ENCODE data around the gene HIPK2. TPM values are rescaled to one million over a fixed set of nuclear protein-coding genes. Genes with fewer than 3 reads are reported as not detected.

HIPK2 gene
- total RNA-seq, 2 donors from 2014 or later = 95.1 to 125 TPM

DNA sequence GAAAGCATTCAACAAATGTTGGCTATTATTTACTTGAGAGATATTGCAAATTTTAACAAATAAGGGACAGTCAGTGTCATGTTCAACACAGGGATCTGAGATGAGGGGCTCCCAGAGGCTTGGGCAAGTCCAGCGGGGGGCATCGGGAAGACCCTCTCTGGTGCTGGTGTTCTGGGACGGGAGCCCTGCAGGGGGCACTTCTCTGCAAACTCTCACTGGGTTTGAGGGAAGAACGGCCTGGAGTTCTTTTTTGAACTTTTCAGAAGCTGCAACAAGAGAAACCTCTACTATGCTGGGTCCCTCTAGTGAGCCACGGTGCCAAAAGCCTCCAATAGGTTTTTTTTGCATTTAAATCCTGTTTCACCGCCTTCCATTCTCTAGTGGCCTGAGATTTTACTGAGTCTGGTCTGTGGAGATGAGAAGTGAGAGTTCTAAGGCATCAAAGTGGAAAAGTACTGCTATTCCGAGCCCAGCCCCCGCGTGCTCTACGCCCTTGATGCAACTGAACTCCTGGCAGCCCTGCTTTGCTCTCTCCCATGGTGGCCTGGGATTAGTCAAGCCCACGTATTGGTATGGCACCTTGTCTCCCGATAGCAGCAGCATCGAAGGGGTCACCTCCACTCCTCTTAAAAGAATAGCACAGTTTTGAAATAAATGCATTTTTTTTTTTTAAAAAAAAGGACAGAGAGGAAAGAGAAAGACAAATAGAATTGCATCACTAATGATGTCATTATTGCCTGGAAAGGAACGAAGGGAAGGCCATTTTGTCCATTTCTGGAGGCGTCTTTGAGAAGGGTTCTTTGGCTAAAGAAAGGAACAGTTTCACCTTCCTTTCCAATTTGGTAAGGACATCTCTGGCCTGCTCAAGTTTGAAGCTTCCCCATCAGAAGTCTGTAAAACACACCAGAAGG, 210.8 kb downstream of the HIPK2 start:
- Mint-ChIP-seq H3K4me1 (peaks cover 58% of the 10 kb centered on the region), H3K4me3 (no peak overlapping the region), H3K36me3 (ENCODE audit: low read depth) (peaks cover 29% of the 10 kb centered on the region), H3K27me3 (ENCODE audit: insufficient read depth) (no peaks in the 10 kb centered on the region), H3K9me3 (no peaks in the 10 kb centered on the region), H3K27ac (peak overlapping the region; percentile 13)
- Histone ChIP-seq H3K27ac (ENCODE audit: low read depth, low read length) (no peak overlapping the region), H3K4me3 (ENCODE audit: low read length) (no peak overlapping the region), H3K9ac (ENCODE audit: extremely low read depth, low read length, poor library complexity, severe bottlenecking) (no peak overlapping the region), H3K4me1 (ENCODE audit: control insufficient read depth, insufficient read depth, low read length) (peaks cover 32% of the 10 kb centered on the region), H3K36me3 (ENCODE audit: control insufficient read depth, insufficient read depth, low read length) (peaks cover 52% of the 10 kb centered on the region), H3K9me3 (ENCODE audit: control insufficient read depth, low read length) (no peaks in the 10 kb centered on the region), H3K27me3 (ENCODE audit: control insufficient read depth, insufficient read depth, low read length, poor library complexity, severe bottlenecking) (no peaks in the 10 kb centered on the region)
- TF ChIP-seq, protein P1, sequence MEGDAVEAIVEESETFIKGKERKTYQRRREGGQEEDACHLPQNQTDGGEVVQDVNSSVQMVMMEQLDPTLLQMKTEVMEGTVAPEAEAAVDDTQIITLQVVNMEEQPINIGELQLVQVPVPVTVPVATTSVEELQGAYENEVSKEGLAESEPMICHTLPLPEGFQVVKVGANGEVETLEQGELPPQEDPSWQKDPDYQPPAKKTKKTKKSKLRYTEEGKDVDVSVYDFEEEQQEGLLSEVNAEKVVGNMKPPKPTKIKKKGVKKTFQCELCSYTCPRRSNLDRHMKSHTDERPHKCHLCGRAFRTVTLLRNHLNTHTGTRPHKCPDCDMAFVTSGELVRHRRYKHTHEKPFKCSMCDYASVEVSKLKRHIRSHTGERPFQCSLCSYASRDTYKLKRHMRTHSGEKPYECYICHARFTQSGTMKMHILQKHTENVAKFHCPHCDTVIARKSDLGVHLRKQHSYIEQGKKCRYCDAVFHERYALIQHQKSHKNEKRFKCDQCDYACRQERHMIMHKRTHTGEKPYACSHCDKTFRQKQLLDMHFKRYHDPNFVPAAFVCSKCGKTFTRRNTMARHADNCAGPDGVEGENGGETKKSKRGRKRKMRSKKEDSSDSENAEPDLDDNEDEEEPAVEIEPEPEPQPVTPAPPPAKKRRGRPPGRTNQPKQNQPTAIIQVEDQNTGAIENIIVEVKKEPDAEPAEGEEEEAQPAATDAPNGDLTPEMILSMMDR (conservative IDR thresholded peaks at IDR 0.05) = peak; percentile 35
- peak; percentile 52 for DNase-seq
- 89% methylated on average over 12 to 15 of the region's 15 CpGs for WGBS, 2 experiments (ENCODE audit: insufficient coverage in 1 of 2, insufficient read length in 1 of 2)

- peaks cover 58% of the 10 kb centered on the region for H3K4me1 Mint-ChIP-seq
- peak; percentile 45 for DNase-seq
- H3K4me3 Mint-ChIP-seq = no peak overlapping the region
- Histone ChIP-seq H3K27me3 (ENCODE audit: control insufficient read depth, insufficient read depth, low read length, poor library complexity, severe bottlenecking) (no peaks in the 10 kb centered on the region), H3K4me1 (ENCODE audit: control insufficient read depth, insufficient read depth, low read length) (peaks cover 32% of the 10 kb centered on the region), H3K36me3 (ENCODE audit: control insufficient read depth, insufficient read depth, low read length) (peaks cover 46% of the 10 kb centered on the region), H3K27ac (ENCODE audit: low read depth, low read length) (no peak overlapping the region), H3K4me3 (ENCODE audit: low read length) (no peak overlapping the region), H3K9me3 (ENCODE audit: control insufficient read depth, low read length) (no peaks in the 10 kb centered on the region), H3K9ac (ENCODE audit: extremely low read depth, low read length, poor library complexity, severe bottlenecking) (no peak overlapping the region)
- peak overlapping the region; percentile 50 for H3K27ac Mint-ChIP-seq
- 87 to 94% methylated on average over 5 to 6 of the region's 6 CpGs for WGBS, 2 experiments (ENCODE audit: insufficient coverage in 1 of 2, insufficient read length in 1 of 2)
- TF ChIP-seq, protein P1 (conservative IDR thresholded peaks at IDR 0.05) = no peak
- H3K27me3 Mint-ChIP-seq (ENCODE audit: insufficient read depth) = no peaks in the 10 kb centered on the region
- peaks cover 25% of the 10 kb centered on the region for H3K36me3 Mint-ChIP-seq (ENCODE audit: low read depth)
- H3K9me3 Mint-ChIP-seq = no peaks in the 10 kb centered on the region
Measured at GRCh38 chr7:139566075-139566474, 211.7 kb downstream of the HIPK2 start.

DNA sequence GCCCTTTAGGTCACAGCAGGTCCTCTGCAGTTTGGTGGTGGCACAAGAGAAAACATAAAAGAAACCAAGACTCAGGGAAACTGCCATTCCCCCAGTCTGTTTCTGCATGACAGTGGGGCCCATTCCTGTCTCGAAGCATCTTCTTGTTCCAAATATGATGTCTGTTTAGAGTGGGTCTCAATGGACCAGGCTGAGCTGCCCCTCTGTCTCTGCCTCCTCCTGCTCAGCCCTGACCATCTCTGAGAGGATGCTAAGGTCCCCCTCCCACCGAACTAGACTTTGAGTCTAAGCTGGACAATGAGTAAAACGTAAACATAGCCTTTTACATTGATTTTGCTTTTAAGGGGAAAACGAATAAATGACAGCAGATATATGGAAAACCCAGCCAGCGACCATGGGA, 213.9 kb downstream of the HIPK2 start:
- Mint-ChIP-seq H3K4me1 (peaks cover 56% of the 10 kb centered on the region), H3K27ac (no peak overlapping the region), H3K36me3 (ENCODE audit: low read depth) (peaks cover 31% of the 10 kb centered on the region), H3K27me3 (ENCODE audit: insufficient read depth) (peaks cover 2% of the 10 kb centered on the region), H3K9me3 (no peaks in the 10 kb centered on the region), H3K4me3 (no peak overlapping the region)
- Histone ChIP-seq H3K9me3 (ENCODE audit: control insufficient read depth, low read length) (no peaks in the 10 kb centered on the region), H3K4me3 (ENCODE audit: low read length) (no peak overlapping the region), H3K9ac (ENCODE audit: extremely low read depth, low read length, poor library complexity, severe bottlenecking) (no peak overlapping the region), H3K27me3 (ENCODE audit: control insufficient read depth, insufficient read depth, low read length, poor library complexity, severe bottlenecking) (no peaks in the 10 kb centered on the region), H3K4me1 (ENCODE audit: control insufficient read depth, insufficient read depth, low read length) (peaks cover 28% of the 10 kb centered on the region), H3K27ac (ENCODE audit: low read depth, low read length) (no peak overlapping the region), H3K36me3 (ENCODE audit: control insufficient read depth, insufficient read depth, low read length) (peaks cover 32% of the 10 kb centered on the region)
- DNase-seq = no peak
- TF ChIP-seq, protein P1 (conservative IDR thresholded peaks at IDR 0.05) = no peak
- 94 to 100% methylated on average over 5 of the region's 5 CpGs for WGBS, 2 experiments (ENCODE audit: insufficient coverage in 1 of 2, insufficient read length in 1 of 2)
